ENCODE measurements around the gene CD300LB. TPM values are rescaled to one million over a fixed set of nuclear protein-coding genes. Genes with fewer than 3 reads are reported as not detected.

The CD300LB gene
- total RNA-seq, 1 donor: not detected

GRCh38 chr17:74475189-74475588 lies 56.1 kb downstream of the CD300LB start:
- no peak for TF ChIP-seq CTCF (IDR thresholded peaks at IDR 0.05; ENCODE audit: insufficient read depth, low read depth, low read length)
- no peak for DNase-seq (ENCODE audit: low read depth)

GRCh38 chr17:74474043-74474792 lies 57.1 kb downstream of the CD300LB start:
- no peak for DNase-seq (ENCODE audit: low read depth)
- H3K4me3 ChIP-seq (ENCODE audit: low read depth, low read length): no peak overlapping the region
- no peak for TF ChIP-seq CTCF (IDR thresholded peaks at IDR 0.05; ENCODE audit: insufficient read depth, low read depth, low read length)

More at GRCh38 chr17:74475189-74475588, 56.1 kb downstream of the CD300LB start:
- H3K4me3 ChIP-seq (ENCODE audit: low read depth, low read length): no peak overlapping the region

DNA sequence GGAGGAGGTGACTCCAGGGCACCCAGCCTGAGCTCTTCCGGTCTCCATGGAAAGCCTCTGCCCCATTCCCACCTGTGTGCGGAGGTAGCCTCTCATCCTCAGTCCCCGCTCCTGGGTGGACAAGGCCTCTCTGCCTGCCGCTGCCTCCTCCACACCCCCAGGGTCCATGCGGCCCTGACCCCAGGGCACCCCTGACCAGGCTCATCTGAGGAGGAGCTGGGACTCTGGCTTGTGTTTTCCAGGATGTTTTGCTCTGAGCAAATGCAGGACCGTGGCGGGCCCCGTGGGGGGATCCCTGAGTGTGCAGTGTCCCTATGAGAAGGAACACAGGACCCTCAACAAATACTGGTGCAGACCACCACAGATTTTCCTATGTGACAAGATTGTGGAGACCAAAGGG lies 58.0 kb downstream of the CD300LB start:
- no peak overlapping the region for H3K4me3 ChIP-seq (ENCODE audit: low read depth, low read length)
- no peak for TF ChIP-seq CTCF (IDR thresholded peaks at IDR 0.05; ENCODE audit: insufficient read depth, low read depth, low read length)
- no peak for DNase-seq (ENCODE audit: low read depth)

- no peak for DNase-seq (ENCODE audit: low read depth)
- H3K4me3 ChIP-seq (ENCODE audit: low read depth, low read length): no peak overlapping the region
- TF ChIP-seq CTCF (IDR thresholded peaks at IDR 0.05; ENCODE audit: insufficient read depth, low read depth, low read length): no peak
Observed at GRCh38 chr17:74472890-74473289, 58.4 kb downstream of the CD300LB start.

- no peak for DNase-seq (ENCODE audit: low read depth)
- TF ChIP-seq CTCF (IDR thresholded peaks at IDR 0.05; ENCODE audit: insufficient read depth, low read depth, low read length): no peak
- no peak overlapping the region for H3K4me3 ChIP-seq (ENCODE audit: low read depth, low read length)
Observed at GRCh38 chr17:74471341-74471740, 59.9 kb downstream of the CD300LB start.

Other genes with a start within 250 kb of the CD300LB start
- gene KIF19, start 205.2 kb downstream of the CD300LB start, total RNA-seq: not detected in 2 replicates
- gene BTBD17, start 169.6 kb downstream of the CD300LB start, total RNA-seq: not detected in 2 replicates
- gene GPR142, start 164.0 kb downstream of the CD300LB start, total RNA-seq: not detected in 2 replicates
- gene GPRC5C, start 99.4 kb downstream of the CD300LB start, total RNA-seq: 0.43 and 1.3 TPM in 2 replicates
- gene CD300A, start 64.8 kb downstream of the CD300LB start, total RNA-seq: not detected in 2 replicates
- not detected in 2 replicates for gene CD300C, start 14.6 kb upstream of the CD300LB start, total RNA-seq
- gene CD300H, start 36.0 kb upstream of the CD300LB start, total RNA-seq: not detected in 2 replicates
- not detected in 2 replicates for gene CD300LD, start 60.8 kb upstream of the CD300LB start, total RNA-seq
- not detected in 2 replicates for gene CD300E, start 92.3 kb upstream of the CD300LB start, total RNA-seq
- not detected in 2 replicates for gene CD300LF, start 181.4 kb upstream of the CD300LB start, total RNA-seq
- gene RAB37, start 205.8 kb upstream of the CD300LB start, total RNA-seq: 0.32 TPM in 1 of 2 replicates, not detected in the other
- 18.0 and 20.7 TPM in 2 replicates for gene NHERF1, start 217.2 kb upstream of the CD300LB start, total RNA-seq
- gene NAT9, start 244.9 kb upstream of the CD300LB start, total RNA-seq: 32.0 and 34.8 TPM in 2 replicates

All from fibroblast of villous mesenchyme (primary cell).